Measurements from ENCODE around the gene EMP3.

DNA sequence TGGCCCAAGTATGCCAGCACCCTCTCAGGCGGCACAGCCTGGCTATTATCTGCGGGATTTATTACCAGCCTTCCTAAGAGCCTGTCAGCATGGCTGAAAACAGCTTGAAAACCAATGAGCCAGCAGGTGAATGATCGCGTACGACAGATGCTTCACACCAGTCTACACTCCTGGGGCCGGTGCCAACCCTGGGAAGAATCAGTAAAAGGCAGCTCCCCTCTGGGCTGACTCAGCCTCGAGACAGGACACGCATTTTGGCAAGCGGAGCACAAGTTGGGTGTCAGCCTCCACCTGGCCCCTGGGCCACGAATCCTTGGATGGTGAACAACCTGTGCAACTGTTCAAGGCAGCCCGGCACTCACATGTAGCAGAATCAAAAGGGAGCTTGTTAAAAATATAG lies 15.6 kb downstream of the EMP3 start:
- TF ChIP-seq CTCF (IDR thresholded peaks at IDR 0.05) = no peak
- TF ChIP-seq POLR2A (IDR thresholded peaks at IDR 0.05) = no peak
- TF ChIP-seq POLR2AphosphoS5 (IDR thresholded peaks at IDR 0.05) = no peak
